Activated CD4-positive, alpha-beta T cell treated with anti-CD3 and anti-CD28 coated beads, Interleukin-2, Interleukin-4, amounts not matched to agents 100 ng/mL and 50 ng/mL, durations not matched to agents 16 hours and 8 hours (primary cell): Measurements from ENCODE around the gene WDR48.

Source experiments
- DNase-seq: peaks from one replicate; pipeline ENCODE4 v3.0.0-alpha.2; 2020; ENCODE audit warnings: low spot score

WDR48 gene

DNA sequence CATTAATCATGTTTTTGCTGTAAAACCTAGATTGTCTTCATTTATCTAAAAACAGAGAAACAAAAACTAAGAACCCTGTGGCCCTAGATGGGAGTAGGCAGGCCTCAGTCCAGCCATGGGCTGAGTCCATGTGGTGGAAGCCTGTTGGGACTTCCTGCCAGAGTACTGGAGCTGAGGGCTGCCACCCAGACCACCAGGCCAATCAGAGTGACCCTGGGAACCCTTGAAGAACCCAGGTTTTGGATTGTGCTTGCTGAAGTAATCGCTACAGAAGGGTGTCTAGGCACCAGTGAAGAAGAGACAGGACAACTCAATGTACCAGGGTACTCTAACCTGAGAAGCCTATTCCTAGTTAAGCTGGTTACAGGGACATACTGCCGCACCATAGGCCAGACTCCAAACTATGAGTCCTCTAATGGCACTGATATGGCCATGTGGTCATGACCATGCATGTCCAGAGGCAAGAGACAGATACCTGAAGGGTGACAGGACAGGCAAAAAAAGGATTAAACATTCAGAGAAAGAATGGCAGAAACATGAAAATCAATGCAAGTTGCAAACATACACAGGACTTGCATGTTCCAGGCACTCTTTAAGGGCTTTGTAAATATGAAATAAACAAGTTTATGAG is 88.6 kb downstream of the WDR48 start:
- DNase-seq = no peak

DNA sequence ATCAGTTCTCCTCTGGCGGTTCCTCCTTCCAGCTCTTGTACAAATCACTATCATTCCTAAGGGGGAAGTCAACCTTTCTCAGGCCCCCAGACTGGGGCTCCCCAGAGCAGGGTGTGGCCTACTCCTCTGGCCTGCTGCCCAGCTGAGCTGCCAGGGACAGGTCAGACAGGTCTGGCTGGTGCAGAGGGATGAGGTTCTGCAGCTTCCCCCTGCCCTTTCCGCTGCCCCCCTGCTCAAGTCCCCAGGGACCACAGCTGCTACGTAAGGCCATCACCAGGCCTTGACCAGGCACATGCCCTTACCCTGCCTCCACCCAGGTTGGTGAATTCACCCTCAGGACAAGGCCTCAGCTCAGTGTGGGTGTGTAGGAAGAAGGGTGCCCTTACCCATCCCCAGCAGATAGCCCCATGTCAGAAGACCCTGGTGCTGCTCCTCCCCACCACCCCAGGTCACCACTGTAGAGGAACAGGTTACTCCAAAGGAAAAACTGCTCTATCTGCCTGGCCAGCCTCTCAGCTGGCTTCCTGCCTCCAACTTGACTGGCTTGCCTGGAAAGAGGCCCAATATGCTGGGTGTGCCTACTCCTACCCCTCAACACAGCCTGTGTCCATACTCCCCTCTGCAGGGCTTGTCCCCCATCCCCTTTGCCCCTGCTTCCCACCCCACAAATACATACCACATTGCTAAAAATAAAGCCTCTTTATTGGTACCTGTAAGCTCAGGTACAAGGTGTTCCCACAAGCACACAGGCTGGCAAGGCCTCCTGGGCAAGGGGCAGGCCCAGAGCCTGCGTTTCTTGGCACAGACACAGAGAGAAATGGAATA is 89.6 kb downstream of the WDR48 start:
- DNase-seq = no peak

DNA sequence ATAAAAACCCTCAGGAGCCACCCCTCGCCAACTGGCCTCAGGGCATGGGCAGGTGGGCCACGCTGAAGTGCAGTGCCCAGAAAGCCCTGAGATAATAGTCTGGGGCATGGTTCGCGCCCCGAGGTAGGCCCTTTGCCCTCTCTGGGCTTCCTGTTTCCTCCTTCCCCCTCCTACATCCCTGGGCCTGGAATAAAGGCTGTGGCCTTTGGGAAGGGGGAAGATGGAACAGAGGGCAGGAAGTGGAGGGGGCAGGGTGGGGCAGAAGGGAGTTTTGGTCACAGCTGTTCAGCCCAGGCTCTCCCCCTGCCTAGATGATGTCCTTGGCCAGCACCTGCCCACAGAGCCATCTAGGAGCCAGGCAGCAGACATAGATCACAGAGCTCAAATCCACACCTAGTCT is 90.3 kb downstream of the WDR48 start:
- DNase-seq = no peak

DNA sequence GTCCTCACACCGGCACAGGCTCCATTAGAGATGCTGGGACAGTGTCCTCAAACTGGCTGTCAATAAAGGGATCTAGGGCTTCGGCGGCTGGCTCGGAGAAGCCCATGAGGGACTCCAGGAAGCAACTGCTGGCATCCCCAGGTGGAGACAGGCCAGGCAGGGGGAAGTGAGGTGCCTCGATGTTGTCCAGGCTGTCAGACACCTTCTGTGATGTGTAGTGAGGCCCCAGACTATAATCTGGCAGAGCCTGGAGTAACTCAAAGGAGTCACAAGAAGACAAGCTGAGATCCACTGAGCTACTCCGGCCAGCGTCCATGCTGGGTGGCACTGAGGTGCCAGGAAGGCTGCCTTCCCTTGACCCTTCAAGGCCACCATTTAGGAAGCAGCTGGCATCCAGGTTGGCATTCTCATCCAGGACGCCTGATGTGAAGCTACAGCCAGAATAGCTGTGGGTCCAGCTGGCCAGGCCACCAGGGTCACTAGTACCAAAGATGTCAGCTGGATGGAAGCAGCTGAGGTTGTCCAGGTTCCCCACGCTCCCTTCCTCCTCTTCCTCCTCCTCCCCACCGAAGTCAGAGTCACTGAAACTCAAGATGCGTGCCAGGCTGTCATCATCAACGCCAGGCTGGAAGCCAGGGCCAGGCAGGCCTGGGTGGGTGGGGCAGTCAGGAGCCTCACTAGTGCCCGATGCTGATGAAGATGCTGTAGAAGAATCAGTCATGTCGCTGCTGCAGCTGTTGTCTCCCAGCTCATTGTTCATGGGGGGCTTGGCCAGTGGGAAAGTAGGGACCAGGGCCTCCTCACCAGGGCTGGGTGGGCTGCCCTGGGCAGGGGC is 91.5 kb downstream of the WDR48 start:
- no peak for DNase-seq

DNA sequence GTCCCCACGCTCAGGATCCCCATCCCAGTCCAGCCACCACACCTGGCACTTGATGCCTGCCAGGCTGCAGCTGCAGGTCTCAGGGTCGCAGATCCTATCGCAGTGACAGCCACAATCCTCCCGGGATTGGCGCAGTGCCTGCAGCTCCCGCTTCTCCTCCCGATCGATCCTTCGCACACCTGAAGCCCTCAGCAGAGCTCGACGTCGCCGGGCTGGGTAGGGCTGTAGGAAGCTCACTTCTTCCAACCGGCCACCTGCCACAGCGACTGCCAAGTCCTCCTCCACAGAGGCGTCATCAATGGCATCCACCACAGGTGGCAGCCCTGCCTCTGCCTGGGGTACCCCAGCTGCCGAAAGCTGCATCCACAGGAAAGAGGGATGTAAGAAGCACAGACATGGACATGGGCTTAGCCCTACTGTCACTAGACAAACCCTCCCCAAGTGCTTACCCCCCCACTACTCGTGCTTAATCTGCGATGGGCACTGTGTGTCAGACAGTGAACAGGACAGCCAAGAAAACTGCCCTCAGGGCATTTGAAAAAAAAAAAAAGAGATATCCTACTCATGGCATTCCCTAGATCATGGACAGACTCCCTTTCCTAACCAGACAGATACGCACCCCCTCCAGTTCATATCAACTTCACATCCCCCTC is 92.4 kb downstream of the WDR48 start:
- DNase-seq = no peak

DNA sequence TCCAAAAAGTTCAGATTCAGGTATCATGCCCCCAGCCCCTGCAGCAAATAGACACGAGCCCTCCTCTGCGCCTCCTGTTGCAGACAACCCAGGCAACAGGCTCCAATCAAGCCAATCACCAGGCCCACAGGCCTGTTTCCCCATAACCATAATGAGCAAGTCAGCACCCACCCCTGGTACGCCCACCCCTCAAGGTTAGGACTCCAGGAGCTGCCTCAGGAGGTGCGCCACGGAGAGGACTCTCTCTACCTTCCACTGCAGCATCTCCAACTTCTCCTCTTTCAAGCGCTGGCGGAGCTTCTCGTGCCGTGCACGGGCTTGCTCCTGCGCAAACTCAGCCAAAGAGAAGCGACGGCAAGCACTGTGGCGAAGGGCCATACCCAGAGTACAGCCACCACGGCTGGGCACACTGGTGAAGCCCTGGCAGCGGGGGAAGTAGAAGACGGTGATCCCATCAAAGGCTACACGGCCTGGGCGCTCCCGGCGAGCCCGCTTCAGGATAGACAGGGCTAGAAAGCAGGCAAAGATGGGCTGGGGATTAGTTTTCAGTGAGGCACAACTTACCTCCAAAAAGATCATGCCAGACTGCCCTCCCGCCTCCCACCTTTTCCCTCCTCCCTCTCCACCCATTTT is 93.0 kb downstream of the WDR48 start:
- no peak for DNase-seq

DNA sequence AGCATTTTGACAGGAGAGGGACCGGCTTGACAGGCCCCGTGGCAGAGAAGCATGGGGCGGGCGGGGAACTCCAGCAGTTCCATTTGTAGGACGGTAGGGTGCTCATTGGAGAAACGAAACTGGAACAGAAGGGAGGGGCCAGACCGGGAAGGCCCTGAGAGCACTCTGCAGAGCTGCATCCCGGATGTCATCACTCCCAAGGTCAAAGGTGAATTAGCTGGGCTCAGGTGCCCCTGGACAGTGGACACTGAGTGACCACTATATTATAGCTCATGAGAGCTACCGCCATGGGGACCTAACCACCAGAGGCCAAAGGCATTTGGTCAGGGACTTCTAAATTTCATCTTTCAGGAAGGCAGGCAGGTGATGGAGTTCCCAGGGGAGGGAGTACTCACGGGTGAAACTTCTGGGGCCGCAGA is 94.3 kb downstream of the WDR48 start:
- no peak for DNase-seq
